ENCODE data around the gene METAP1D.

- TF ChIP-seq CTCF (IDR thresholded peaks at IDR 0.05) (no peak), POLR2A (IDR thresholded peaks at IDR 0.05) (no peak)
These were observed 120.4 kb downstream of the METAP1D start for GRCh38 chr2:172120118-172120517.

All from thyroid gland (tissue), 4 donors.